GM19452 (cell line): Measurements from ENCODE around the gene STAC.

ENCODE experiments used
- ATAC-seq: cut with Tn5 transposase; IDR thresholded peaks from one replicate; pipeline ENCODE4 v1.9.1; 2021; ENCODE audit not compliant: unreplicated experiment

STAC gene

DNA sequence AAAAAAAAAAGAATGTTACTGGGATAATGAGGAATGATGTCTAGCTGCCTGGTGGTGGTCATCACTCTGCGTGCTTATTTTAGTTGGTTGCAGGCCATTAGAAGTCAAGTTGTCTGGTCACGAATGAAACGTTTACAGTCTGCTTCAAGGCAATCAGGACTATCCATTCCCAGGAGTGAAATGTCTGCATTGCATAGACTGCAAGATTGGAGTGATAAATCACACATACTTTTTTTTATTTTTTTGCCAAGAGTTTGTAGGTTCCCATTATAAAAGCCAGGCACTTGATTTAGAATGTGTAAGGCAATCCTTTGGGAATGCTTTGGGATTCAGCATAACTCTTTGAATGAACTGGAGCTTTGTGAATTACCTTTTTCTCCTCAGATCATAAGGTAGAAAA, 132.3 kb downstream of the STAC start:
- ATAC-seq, result no peak

DNA sequence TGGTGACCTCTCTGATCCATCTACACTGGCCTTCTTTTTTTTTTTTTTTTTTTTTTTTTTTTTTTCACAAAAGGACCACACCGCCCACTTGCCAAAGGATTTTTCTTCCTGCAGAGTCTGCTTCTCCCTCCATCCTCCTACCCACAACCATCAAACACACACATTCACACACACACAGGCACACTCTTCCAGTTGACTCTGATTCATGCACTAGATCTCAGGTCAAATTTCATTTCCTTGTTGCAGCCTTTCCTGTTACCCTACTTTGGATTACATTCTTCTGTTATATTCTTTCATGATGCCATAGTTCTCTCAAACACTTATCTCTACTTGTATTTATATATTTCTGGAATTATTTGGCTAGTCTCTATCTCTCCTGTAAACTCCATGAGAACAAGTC, 133.9 kb downstream of the STAC start:
- ATAC-seq, result no peak

DNA sequence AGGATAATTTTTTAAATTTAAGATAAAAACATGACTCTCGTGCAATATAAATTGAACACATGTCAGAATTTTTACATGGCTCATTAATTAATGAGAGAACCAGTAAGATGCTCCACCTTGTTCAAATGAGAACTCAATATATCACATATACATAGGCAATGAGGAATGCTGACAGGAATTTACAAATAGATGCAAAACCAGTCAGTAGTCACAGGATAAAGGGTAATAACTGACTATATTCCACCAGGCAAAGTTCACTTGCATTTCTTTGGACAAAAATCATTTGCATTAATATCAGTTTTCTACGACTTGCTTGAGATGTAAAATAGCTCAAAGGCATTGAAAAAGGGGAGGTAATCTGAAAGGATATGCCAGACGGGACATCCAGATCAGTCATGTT, 139.4 kb downstream of the STAC start:
- no peak for ATAC-seq

DNA sequence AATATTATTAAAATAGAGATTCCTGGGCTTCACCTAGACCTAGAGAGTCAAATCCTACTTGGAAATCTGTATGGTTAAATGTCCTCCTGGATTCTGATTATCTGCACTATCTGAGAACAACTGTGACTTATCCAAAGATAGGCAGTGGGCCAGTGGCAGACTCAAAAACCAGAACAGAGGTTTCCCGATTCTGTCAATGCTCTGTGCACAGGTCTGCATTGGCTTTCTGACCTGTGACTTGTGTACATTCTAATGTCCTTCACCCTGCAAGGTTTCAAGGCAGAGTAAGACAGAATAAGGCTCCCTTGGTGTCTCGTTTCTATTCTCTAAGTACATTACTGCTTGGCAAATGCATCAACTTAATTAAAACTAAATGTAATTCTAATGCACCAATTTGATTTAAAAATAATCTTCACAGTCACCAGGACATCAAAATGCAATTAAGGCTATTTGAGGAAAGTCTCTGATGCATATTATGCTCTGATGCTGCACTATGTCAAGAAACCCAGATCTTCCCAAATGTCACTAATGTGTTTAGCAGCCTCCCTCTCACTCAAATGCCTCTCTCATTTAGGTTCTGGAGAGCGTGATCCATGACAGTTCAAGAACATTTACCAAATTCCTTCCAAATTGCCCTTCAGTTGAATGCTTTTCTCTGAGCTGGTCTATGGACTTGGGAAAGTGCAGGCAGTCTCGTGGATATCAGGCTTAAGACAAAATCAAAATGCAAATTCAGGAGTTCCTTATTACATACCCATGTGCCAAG, 140.1 kb downstream of the STAC start:
- no peak for ATAC-seq

DNA sequence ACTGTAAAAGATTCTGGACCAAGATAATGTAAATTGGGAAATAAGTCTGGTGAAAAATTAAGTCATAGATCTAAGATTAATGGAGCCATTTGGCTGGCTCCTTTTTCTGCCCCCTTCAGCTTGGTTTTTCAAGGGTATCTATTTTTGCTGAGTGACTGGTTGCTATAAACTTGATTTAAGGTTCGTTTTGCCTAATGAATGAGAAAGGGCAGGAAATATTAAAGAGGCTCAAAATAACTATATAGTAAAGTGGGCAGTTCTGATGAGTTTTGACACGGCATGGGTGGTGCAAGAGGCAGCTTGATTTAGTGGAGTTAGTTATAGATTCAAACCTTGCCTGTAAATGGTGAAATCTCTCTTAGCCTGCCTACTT, 140.7 kb downstream of the STAC start:
- no peak for ATAC-seq

DNA sequence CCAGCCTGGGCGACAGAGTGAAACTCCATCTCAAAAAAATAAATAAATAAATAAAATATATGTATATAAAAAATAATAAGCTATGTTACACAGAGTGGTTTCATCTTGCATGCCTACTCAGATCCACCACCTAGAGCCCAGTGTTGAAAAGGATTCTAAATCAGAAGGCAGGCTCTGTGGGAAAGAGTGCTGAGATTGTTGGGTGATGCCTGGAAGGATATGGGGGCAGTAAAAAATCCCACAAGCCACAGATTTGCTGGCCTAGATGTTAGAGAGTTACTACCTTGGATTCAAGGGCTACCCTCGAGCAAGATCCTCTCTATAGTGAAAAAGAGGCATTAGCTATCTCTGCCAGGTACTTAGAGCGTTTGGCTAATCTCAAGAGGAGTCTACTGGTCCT, 144.3 kb downstream of the STAC start:
- no peak for ATAC-seq

DNA sequence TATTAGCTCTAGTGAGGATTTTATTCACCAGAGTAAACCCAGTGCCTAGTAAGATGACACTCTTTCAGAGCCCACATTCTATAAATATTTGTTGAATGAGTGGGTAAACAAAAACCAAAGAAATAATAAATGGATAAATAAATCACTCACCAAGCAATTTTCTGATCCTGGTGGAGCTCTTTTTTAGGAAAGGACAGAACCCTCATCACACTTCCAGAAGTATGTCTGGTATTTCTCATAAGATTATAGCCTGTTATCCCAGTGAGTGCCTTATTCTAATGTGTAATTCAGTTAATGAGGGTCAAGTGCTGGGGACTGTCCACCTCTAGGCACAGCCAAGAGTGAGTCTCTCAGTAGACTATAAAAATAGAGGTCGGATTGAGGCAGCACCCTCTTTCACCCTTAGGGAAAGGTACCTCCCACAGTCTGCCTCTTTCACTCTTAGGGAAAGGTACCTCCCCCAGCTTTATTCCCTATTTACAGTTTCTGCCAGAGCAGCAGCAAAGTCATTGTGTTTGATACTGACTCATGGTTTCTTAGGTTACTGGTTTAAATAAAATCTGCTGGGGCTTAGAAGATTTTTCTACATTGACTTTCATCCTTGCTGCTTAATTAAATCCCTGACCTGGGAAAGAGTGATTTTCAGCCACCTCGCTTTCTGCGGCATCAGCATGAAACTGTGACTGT, 145.0 kb downstream of the STAC start:
- ATAC-seq, result no peak

DNA sequence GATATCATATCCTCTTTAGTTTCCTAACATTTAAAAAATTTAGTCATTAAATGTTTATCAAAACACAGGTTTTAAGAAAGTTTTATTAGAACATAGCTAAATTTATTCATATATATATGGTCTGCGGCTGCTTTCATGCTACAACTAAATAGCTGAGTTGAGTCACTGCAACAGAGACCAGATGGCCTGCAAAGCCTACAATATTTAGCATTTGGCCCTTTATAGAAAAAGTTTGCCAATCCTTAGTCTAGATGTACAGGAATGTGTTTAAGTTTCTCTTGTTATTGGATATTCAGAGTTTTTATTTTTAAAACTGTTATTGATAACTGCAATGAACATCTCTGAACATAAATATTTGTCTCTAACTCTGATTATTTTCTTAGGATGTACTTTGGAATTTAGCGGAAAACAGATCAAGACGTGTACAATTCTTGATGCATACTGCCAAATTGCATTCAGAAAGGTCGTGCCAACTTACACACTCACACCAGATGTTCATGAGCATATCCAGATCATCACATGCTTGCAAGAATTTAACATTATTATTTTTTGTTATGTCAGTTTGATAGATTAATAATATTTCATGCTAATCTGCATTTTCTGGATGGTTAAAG, 157.9 kb downstream of the STAC start:
- no peak for ATAC-seq

DNA sequence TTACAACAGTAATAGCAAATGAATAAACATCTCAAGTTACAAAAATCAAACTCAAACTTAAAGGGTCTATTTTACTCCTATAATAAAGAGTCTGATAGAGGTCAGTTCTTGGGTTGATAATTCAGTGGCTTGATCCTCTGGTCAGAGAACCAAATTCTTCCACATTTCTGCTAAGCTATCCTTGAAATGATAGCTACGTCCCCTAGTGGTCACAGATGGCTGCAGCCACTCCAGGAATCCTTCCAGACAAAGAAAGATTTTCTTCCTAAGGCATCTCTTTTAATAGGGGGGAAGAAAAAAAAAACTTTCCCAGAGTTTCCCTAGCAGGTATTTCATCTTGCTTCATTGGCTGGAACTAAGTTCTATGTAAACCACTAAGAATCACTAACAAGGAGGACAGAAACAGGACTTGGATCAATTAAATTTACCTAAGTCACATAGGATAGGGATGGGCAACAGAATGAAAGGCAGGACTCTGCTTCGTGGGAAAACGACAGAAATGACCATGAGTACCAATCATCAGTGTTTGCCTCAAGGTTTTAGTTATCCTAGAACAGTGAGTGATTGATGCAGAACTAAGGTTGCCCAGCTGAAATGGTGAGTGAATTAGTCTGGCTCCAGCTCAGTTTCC, 160.7 kb downstream of the STAC start:
- no peak for ATAC-seq

DNA sequence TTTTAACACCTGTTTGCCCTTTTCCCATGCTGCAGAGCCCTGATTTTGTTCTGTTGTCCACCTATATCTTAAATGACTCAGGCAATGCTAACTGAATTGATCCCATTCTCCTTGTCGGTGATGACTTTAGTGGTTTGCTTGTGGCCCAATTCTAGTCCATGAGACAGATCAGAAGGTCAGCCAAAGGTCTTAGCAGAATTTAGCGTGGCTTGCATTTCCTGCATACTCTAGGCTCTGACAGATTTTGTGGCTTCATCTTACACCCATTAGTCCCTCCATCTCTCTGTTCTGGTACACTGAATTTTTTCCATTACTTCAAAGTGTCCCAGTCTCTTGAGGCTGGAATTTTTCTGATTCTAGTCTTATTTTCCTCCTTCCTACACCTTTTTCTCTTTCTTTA, 161.9 kb downstream of the STAC start:
- no peak for ATAC-seq

DNA sequence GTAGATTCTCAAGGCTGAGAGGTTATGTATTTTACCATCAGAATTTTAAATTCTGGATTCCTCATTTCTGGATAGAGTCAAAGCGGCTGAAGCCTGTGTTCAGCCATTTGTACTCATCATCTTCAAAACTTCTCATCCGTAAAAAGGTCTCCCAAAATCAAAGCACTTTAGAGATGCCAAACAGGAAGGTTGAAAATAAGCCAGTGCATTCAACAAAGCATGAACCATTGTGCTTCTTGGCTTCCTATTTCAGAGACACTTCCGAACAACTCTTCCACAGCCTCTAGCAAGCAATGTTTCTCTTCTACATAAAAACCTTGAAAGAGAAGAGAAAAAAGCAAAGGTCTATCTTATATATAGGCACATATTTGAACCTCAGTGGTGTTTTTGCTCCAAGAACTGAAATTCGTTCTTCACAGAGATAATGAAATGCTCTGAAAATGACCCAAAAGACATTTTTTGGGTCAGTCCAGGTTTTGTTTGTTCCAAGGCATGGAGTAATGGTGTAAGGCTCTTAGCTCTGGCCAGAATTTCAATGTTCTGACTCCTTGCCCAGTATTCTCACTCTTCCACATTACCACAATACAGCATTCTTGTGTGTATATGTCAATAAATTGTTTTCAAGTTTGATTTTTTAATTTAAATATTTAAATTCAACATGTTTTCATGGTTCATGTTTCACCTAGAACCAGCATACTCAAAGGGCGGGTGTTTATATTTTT, 163.1 kb downstream of the STAC start:
- no peak for ATAC-seq

DNA sequence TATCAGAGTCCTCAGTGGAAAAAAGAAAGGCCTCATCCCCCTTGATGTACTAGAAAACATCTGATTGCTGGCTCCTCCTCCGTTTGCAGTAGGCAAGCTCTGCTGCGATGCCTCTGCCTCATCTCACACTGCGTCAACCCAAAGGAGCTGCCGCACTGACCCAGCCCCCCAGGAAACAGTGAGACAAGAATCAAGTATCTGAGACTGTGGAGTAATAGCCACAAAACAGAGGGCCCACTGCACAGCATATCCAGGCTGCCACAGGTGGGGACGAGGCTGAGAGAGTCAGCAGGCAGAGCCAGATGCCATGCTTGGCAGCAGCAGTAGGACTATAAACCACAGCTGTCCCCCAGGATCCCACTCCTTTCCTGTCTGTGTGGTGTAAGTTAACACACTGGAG, 165.9 kb downstream of the STAC start:
- ATAC-seq, result no peak

DNA sequence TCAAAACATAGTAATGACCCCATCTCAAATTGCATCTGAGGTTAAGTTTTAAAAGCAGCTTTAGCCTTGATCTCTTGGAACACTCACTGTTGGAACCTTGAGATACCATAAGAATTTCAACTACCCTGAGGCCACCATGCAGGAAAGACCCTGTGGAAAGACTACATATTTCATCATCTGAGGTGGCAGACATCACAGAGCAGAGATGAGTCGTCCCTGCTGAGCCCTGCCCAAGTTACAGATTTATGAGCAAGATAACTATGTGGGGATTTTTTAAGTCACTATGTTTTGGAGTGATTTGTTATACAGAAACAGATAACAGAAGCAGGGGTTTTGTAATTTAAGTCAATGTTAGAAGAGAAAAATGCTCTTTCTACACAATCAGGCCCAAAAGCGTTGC, 168.4 kb downstream of the STAC start:
- ATAC-seq, result no peak

DNA sequence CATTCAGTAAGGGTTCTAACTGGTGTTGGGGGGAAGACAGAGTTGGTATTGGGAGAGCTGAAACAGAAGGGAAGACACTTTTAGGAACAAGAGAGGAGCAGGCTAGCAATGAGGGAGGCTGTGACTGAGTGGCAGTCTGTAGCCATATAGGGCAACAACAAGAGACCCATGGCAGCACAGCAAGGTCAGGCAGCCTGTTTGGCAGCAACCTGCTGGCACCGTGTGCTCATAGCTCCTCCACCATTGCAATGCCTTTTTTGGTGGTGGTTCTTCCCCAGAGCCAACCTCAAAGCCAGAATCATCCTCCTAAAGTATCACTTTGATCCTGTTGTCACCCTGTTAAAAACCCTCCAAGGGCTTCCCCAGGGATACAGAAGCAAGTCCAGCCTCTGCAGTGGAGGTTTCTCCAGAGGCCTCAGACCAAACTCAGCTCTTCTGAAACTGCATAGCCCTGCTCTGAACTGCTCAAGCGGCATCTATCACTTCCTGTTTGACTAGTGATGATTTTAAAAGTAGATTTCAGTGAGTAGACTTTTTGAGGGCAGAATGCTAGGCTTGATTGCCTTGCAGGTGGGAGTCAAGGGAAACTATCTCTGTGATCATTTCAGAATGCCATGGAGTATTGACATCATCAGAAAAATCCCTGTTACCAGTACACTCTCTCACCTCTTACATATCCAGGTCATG, 176.9 kb downstream of the STAC start:
- peak; percentile 85 for ATAC-seq

DNA sequence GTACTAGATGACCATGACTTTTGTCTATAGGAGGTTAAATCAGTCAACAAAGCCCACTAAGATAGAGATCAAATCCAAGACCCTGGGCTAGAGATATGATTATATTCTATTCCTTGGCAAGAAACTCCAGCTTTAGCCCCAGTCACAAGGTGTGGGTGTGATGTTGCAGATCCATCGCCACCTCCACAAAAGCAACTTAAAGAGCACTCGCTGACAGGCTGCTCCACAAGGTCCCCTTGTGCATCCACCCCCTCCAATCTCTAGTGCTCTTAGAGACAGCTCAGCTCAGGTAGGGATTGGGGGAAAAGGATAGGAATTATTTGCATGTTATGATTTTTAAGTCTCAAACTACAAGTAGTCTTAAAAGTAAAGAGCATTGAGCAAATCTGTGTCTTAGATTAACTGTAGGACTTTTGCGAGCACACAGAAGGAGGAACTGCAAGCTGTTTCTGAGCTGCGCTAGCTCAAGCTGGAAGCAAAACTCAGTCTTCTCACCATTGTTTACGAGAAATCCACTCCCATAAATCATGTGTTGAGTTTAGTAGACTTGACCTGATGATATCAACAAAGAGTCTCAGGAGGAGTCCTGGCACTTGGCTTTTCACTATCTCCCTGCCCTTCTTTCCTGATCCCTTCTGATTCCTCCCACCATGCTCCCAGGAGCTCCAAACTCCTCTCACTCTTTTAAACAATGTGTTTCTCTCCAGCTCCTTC, 177.6 kb downstream of the STAC start:
- ATAC-seq, result no peak

DNA sequence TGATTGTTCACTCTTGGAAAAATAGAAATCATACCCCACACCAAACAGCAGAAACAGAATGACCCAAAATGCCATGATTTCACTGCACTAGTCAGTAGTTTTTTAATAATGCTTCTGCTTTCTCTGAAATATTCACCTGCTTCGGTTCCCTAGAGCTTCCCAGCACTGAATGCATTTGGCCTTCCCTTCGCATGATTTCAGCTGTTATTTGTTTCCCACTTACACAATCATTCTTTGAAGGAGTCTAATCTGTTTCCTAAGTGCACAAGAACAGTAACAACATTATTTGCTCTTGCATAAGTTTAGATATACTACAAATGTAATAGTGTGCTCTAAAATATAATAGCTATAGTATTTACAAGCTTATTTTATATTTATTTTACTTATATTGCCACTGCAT, 178.7 kb downstream of the STAC start:
- ATAC-seq, result no peak

DNA sequence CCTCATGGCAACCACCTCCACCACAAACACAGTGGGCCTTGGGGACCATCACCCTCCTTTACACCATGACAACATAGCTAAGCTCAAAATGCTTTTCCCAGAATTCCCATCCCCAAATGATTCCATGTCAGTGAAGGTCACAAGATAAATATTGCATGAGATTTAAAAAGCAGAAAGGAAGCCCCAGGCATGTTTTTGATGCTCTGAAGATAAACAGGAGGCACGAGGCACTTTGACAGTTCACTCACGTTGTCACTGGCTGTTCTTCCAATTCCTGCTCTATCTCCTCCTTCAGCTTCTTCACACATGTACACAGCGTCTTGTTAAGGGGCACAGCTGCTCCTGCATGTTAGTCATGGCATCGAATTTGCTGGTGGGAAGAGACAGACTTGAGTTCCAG, 180.4 kb downstream of the STAC start:
- ATAC-seq, result no peak

DNA sequence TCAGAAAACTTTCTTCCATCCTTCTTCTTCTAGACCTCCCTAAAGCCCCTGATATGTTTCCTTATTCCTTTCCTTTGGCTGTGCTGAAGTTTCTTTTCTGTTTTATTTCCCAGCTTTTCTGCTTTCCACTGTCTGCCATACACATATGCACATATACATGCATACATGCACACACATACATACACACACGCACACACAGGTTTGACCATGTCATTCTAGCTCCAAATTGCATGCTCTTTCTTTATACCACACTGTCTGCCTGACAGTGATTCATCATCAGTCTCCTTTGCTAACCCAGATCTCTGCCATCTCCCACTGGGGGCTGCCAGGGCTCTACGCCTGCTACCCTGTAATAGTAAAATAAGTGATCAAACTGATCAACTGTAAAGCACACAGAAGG, 181.3 kb downstream of the STAC start:
- no peak for ATAC-seq

DNA sequence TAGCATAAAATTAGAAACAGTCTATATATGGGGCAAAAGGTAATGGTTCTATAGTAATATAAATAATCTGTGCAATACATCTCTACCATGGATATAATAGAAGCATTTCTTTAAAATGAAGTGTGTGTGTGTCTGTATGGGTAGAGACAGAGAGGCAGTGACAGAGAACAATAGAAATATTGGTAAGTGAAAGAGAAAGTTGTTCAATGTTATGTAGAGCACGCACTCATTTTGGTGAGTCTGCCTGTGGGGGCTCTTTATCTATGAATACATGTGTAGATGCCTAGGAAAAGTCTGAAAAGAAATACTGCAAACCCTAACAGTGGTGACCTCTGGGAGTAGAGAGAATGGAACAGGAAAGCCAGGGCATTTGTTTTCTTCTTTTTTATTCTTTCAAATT, 182.6 kb downstream of the STAC start:
- ATAC-seq, result no peak

DNA sequence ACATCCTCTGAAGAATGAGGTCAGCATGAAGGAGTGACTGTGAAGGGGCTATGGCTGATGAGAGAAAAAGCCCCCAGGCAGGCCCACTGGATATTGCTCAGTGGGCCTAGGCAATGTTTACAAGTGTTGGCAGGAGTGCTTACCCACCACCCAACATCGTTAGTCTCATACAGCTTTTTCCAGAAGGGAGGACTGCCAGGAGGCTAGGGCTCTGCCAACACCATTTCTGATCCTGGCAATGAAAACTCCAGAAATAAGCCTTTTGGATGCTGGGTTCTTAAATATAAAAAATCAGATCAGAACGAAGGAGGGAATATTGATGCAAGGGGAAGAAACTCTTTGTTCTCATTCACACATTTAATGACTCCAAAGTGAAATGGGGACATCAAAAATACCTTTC, 194.9 kb downstream of the STAC start:
- ATAC-seq, result no peak
